Fibroblast of skin of abdomen (primary cell): ENCODE measurements around the gene TAF6.
"Not testable (repeated sequence)": the region's sequence is repeated elsewhere in the genome, so short reads cannot be mapped to it uniquely, and the experiment has no call there.

Experiments
- DNase-seq: peaks from one replicate; pipeline ENCODE4 v3.0.0-alpha.2; 2013

The TAF6 gene

GRCh38 chr7:100152404-100152803 is 33.2 kb upstream of the TAF6 start:
- DNase-seq: no peak

- DNase-seq: peak; percentile 99
Measured at GRCh38 chr7:100148559-100149328, 29.6 kb upstream of the TAF6 start, which contains the start of gene LAMTOR4. LAMTOR4 (plus strand) TSS chr7:100148918; CDS start chr7:100148973, 55 bp downstream.

- DNase-seq: no peak
Measured at GRCh38 chr7:100148225-100148558, 29.0 kb upstream of the TAF6 start.

- no peak for DNase-seq
Measured at GRCh38 chr7:100147278-100147677, 28.1 kb upstream of the TAF6 start.

GRCh38 chr7:100146350-100146749 is 27.2 kb upstream of the TAF6 start:
- not testable (repeated sequence) for DNase-seq

- no peak for DNase-seq
Measured at GRCh38 chr7:100142461-100142860, 23.3 kb upstream of the TAF6 start.

- DNase-seq: no peak
Measured at GRCh38 chr7:100141555-100141949, 22.4 kb upstream of the TAF6 start.

GRCh38 chr7:100137851-100138760 is 18.9 kb upstream of the TAF6 start:
- no peak for DNase-seq

- DNase-seq: peak; percentile 59
Measured at GRCh38 chr7:100132697-100133151, 13.6 kb upstream of the TAF6 start.

GRCh38 chr7:100132126-100132525 is 13.0 kb upstream of the TAF6 start:
- DNase-seq: no peak

- peak; percentile 51 for DNase-seq
Measured at GRCh38 chr7:100130608-100131453, 11.7 kb upstream of the TAF6 start.

GRCh38 chr7:100130220-100130607 is 11.1 kb upstream of the TAF6 start:
- DNase-seq: not testable (repeated sequence)

GRCh38 chr7:100128637-100128963 is 9.4 kb upstream of the TAF6 start:
- no peak for DNase-seq

- DNase-seq: no peak
Measured at GRCh38 chr7:100127866-100128636, 8.9 kb upstream of the TAF6 start.

- DNase-seq: peak; percentile 93
Measured at GRCh38 chr7:100126931-100127865, 8.0 kb upstream of the TAF6 start, which contains the start of gene MBLAC1. MBLAC1 (plus strand) TSS chr7:100126967; CDS start chr7:100127396, 429 bp downstream.

GRCh38 chr7:100126239-100126930 is 7.2 kb upstream of the TAF6 start:
- DNase-seq: no peak

- DNase-seq: no peak
Measured at GRCh38 chr7:100124301-100125230, 5.4 kb upstream of the TAF6 start.

- no peak for DNase-seq
Measured at GRCh38 chr7:100122568-100122967, 3.4 kb upstream of the TAF6 start.

- DNase-seq: no peak
Measured at GRCh38 chr7:100122067-100122466, 2.9 kb upstream of the TAF6 start.
